Testis (tissue), 2 donors: Measurements from ENCODE around the gene RPS18.

Source experiments
- POLR2A ChIP-seq: fragments of 450-650 bp; IDR thresholded peaks from one replicate; pipeline ENCODE4 v1.6.1; 2017; ENCODE audit warnings: antibody characterized with exemption, mild to moderate bottlenecking, moderate library complexity
- TF ChIP-seq, protein P1 (sequence below), 3 experiments: fragments of 450-650 bp in 2 of 3; fragments of 200-600 bp in 1 of 3; sonication (generic) in 1 of 3; IDR thresholded peaks; one replicate each; pipeline ENCODE4 v1.5.1; 2016 to 2019; ENCODE audit warnings: antibody characterized with exemption in 3 of 3, mild to moderate bottlenecking in 2 of 3, moderate library complexity in 1 of 3

GRCh38 chr6:33248932-33249731, 22.7 kb upstream of the RPS18 start:
- TF ChIP-seq, protein P1, sequence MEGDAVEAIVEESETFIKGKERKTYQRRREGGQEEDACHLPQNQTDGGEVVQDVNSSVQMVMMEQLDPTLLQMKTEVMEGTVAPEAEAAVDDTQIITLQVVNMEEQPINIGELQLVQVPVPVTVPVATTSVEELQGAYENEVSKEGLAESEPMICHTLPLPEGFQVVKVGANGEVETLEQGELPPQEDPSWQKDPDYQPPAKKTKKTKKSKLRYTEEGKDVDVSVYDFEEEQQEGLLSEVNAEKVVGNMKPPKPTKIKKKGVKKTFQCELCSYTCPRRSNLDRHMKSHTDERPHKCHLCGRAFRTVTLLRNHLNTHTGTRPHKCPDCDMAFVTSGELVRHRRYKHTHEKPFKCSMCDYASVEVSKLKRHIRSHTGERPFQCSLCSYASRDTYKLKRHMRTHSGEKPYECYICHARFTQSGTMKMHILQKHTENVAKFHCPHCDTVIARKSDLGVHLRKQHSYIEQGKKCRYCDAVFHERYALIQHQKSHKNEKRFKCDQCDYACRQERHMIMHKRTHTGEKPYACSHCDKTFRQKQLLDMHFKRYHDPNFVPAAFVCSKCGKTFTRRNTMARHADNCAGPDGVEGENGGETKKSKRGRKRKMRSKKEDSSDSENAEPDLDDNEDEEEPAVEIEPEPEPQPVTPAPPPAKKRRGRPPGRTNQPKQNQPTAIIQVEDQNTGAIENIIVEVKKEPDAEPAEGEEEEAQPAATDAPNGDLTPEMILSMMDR (IDR thresholded peaks at IDR 0.05): peak in 1 of 3 experiments; percentile 14
- no peak for TF ChIP-seq POLR2A
